HG03135 (cell line): Measurements from ENCODE around the gene SSR2.
"Not testable (repeated sequence)": the region's sequence is repeated elsewhere in the genome, so short reads cannot be mapped to it uniquely, and the experiment has no call there.

Source experiments
- ATAC-seq: cut with Tn5 transposase; IDR thresholded peaks from one replicate; pipeline ENCODE4 v1.9.1; 2021; ENCODE audit warnings: mild to moderate bottlenecking, moderate library complexity; ENCODE audit not compliant: unreplicated experiment

SSR2 gene

GRCh38 chr1:156048663-156049258 is 28.0 kb upstream of the SSR2 start:
- ATAC-seq = no peak

GRCh38 chr1:156045076-156045475 is 24.3 kb upstream of the SSR2 start:
- ATAC-seq = no peak

GRCh38 chr1:156042828-156043227 is 22.1 kb upstream of the SSR2 start:
- no peak for ATAC-seq

- ATAC-seq = not testable (repeated sequence)
Observed at GRCh38 chr1:156034991-156035390, 14.2 kb upstream of the SSR2 start.

- ATAC-seq = no peak
Observed at GRCh38 chr1:156033011-156033410, 12.3 kb upstream of the SSR2 start.

GRCh38 chr1:156026588-156026987 is 5.8 kb upstream of the SSR2 start:
- no peak for ATAC-seq

- ATAC-seq = peak; percentile 52
Observed at GRCh38 chr1:156025876-156026275, 5.1 kb upstream of the SSR2 start.

- no peak for ATAC-seq
Observed at GRCh38 chr1:156024801-156025200, 4.0 kb upstream of the SSR2 start.

GRCh38 chr1:156021954-156022353 is 1.2 kb upstream of the SSR2 start:
- ATAC-seq = no peak

- peak; percentile 5 for ATAC-seq
Observed at GRCh38 chr1:156021093-156021428, 310 bp upstream of the SSR2 start.

- ATAC-seq = no peak
Observed at GRCh38 chr1:156019946-156020292, 832 bp downstream of the SSR2 start.

- no peak for ATAC-seq
Observed at GRCh38 chr1:156014829-156015228, 5.9 kb downstream of the SSR2 start.

- ATAC-seq = peak; percentile 78
Observed at GRCh38 chr1:156012051-156012817, 8.5 kb downstream of the SSR2 start.

GRCh38 chr1:156009404-156009803 is 11.3 kb downstream of the SSR2 start:
- no peak for ATAC-seq

GRCh38 chr1:156006666-156007376 is 13.9 kb downstream of the SSR2 start:
- no peak for ATAC-seq

GRCh38 chr1:156004843-156005584 is 15.7 kb downstream of the SSR2 start:
- no peak for ATAC-seq

- no peak for ATAC-seq
Observed at GRCh38 chr1:156003923-156004188, 16.9 kb downstream of the SSR2 start.

GRCh38 chr1:156002188-156002911 is 18.4 kb downstream of the SSR2 start:
- ATAC-seq = no peak

GRCh38 chr1:156001662-156002171 is 19.0 kb downstream of the SSR2 start:
- ATAC-seq = no peak

GRCh38 chr1:156001021-156001661 is 19.6 kb downstream of the SSR2 start:
- ATAC-seq = no peak
